SK-N-SH (cell line): Measurements from ENCODE around the gene DHPS. TPM values are rescaled to one million over a fixed set of nuclear protein-coding genes. Genes with fewer than 3 reads are reported as not detected.
A peak's percentile ranks its signal among the peaks of the same experiment; 100 is the strongest.

Experiments
- CTCF ChIA-PET: fragments of 300-600, 350-600 bp; formaldehyde crosslinking; extraction: SDS; loops from one replicate; lab custom pipeline; 2021; lab: Yijun Ruan, JAX
- POLR2A ChIA-PET: fragments of 350-600 bp; sonication (Branson Sonifier 250); formaldehyde crosslinking; extraction: SDS; loops from one replicate; lab custom pipeline; 2020; ENCODE audit warnings: antibody characterized with exemption, inconsistent platforms; lab: Yijun Ruan, JAX
- DNase-seq: peaks from one replicate; pipeline ENCODE4 v3.0.0; 2012
- H2AFZ ChIP-seq: fragments of 200-600 bp; sonication (generic); 2 replicates; pipeline ENCODE4 v1.8.1; 2016; ENCODE audit warnings: antibody characterized with exemption, mild to moderate bottlenecking, low read depth
- H3F3A ChIP-seq: fragments of 200-600 bp; sonication (generic); replicated peaks from 2 replicates; pipeline ENCODE3; 2016; ENCODE audit warnings: antibody characterized with exemption, mild to moderate bottlenecking; ENCODE audit not compliant: insufficient read depth
- H3K27ac ChIP-seq, 2 experiments: fragments of 200-500 bp in 1 of 2; fragments of 200-600 bp in 1 of 2; sonication (Bioruptor generic) in 1 of 2; sonication (generic), shearing (Covaris generic) in 1 of 2; 2 replicates each; pipeline versions ENCODE4 v1.5.1 to v1.6.1; 2014 to 2016; ENCODE audit warnings: low read depth in 2 of 2, inconsistent platforms in 1 of 2, low read length in 1 of 2, mild to moderate bottlenecking in 1 of 2, mixed read lengths in 1 of 2
- H3K27me3 ChIP-seq: fragments of 200-600 bp; sonication (generic), shearing (Covaris generic); 2 replicates; pipeline ENCODE4 v1.6.1; 2016; ENCODE audit warnings: mixed run types; ENCODE audit not compliant: insufficient read depth
- H3K36me3 ChIP-seq, 2 experiments: fragments of 200-500 bp in 1 of 2; fragments of 200-600 bp in 1 of 2; sonication (Bioruptor generic) in 1 of 2; sonication (generic) in 1 of 2; replicated peaks in 1 of 2; 2 replicates each; pipeline versions ENCODE3 to v1.5.1; 2014 to 2016; ENCODE audit warnings: low read length in 1 of 2, mild to moderate bottlenecking in 1 of 2; ENCODE audit not compliant: insufficient read depth in 2 of 2, control insufficient read depth in 1 of 2
- H3K4me1 ChIP-seq, 2 experiments: fragments of 200-500 bp in 1 of 2; fragments of 200-600 bp in 1 of 2; sonication (Bioruptor generic) in 1 of 2; sonication (generic), shearing (Covaris generic) in 1 of 2; 2 replicates each; pipeline versions ENCODE4 v1.5.1 to v1.6.1; 2014 to 2016; ENCODE audit warnings: low read depth in 1 of 2, low read length in 1 of 2, mixed run types in 1 of 2; ENCODE audit not compliant: insufficient read depth in 2 of 2, control insufficient read depth in 1 of 2
- H3K4me2 ChIP-seq: fragments of 200-600 bp; sonication (generic), shearing (Covaris generic); 2 replicates; pipeline ENCODE4 v1.6.1; 2017; ENCODE audit warnings: mixed run types
- H3K4me3 ChIP-seq, 2 experiments: fragments of 200-500 bp in 1 of 2; fragments of 200-600 bp in 1 of 2; sonication (Bioruptor generic) in 1 of 2; sonication (generic), shearing (Covaris generic) in 1 of 2; 2 replicates each; pipeline versions ENCODE4 v1.5.1 to v1.8.1; 2014 to 2016; ENCODE audit warnings: low read depth in 2 of 2, inconsistent platforms in 1 of 2, low read length in 1 of 2, mild to moderate bottlenecking in 1 of 2, mixed read lengths in 1 of 2, moderate library complexity in 1 of 2
- H3K79me2 ChIP-seq: fragments of 200-600 bp; sonication (generic); 2 replicates; pipeline ENCODE4 v1.8.1; 2017; ENCODE audit warnings: mild to moderate bottlenecking; ENCODE audit not compliant: insufficient read depth
- H3K9ac ChIP-seq: fragments of 200-600 bp; sonication (generic); 2 replicates; pipeline ENCODE4 v1.6.1; 2017; ENCODE audit warnings: mixed run types
- H3K9me2 ChIP-seq: fragments of 200-600 bp; sonication (generic); 2 replicates; pipeline ENCODE4 v1.6.1; 2017; ENCODE audit warnings: mixed run types
- H3K9me3 ChIP-seq: fragments of 200-600 bp; sonication (generic); 2 replicates; pipeline ENCODE4 v1.6.1; 2017; ENCODE audit warnings: mixed run types, mild to moderate bottlenecking, moderate library complexity
- H4K20me1 ChIP-seq: fragments of 200-600 bp; sonication (generic); 2 replicates; pipeline ENCODE4 v1.6.1; 2017; ENCODE audit warnings: mild to moderate bottlenecking, mixed run types; ENCODE audit not compliant: insufficient read depth
- ELF1 ChIP-seq: IDR thresholded peaks from 2 replicates; pipeline ENCODE4 v1.4.0; 2012
- FOXJ3 ChIP-seq: sonication (generic); formaldehyde crosslinking; IDR thresholded peaks from 2 replicates; pipeline ENCODE4 v1.5.1; 2020; ENCODE audit warnings: mild to moderate bottlenecking, missing genetic modification reagents
- IRF3 ChIP-seq: fragments of 150-350 bp; IDR thresholded peaks from 2 replicates; pipeline ENCODE4 v1.6.1; 2016; ENCODE audit warnings: mild to moderate bottlenecking, low read depth, low read length
- JUND ChIP-seq: IDR thresholded peaks from 2 replicates; pipeline ENCODE4 v1.4.0; 2012
- MXI1 ChIP-seq: IDR thresholded peaks from 2 replicates; pipeline ENCODE4 v1.6.1; 2012; ENCODE audit warnings: mild to moderate bottlenecking, low read depth, low read length, improper control_type of control experiment
- NFIC ChIP-seq: IDR thresholded peaks from 2 replicates; pipeline ENCODE4 v1.4.0; 2012; ENCODE audit warnings: borderline replicate concordance
- RAD21 ChIP-seq: IDR thresholded peaks from 2 replicates; pipeline ENCODE4 v1.6.1; 2012; ENCODE audit warnings: mild to moderate bottlenecking, low read length
- RCOR1 ChIP-seq: fragments of 150-350 bp; IDR thresholded peaks from 2 replicates; pipeline ENCODE4 v1.6.1; 2017; ENCODE audit warnings: antibody characterized with exemption, low read length
- RFX5 ChIP-seq: IDR thresholded peaks from 2 replicates; pipeline ENCODE4 v1.6.1; 2012; ENCODE audit warnings: mild to moderate bottlenecking, improper control_type of control experiment, low read length
- RXRA ChIP-seq: IDR thresholded peaks from 2 replicates; pipeline ENCODE4 v1.4.0; 2012; ENCODE audit warnings: low read depth, mild to moderate bottlenecking, borderline replicate concordance
- SMC3 ChIP-seq: IDR thresholded peaks from 2 replicates; pipeline ENCODE4 v1.6.1; 2012; ENCODE audit warnings: low read depth, low read length, improper control_type of control experiment
- TCF12 ChIP-seq: IDR thresholded peaks from 2 replicates; pipeline ENCODE4 v1.4.0; 2012
- TEAD4 ChIP-seq: IDR thresholded peaks from 2 replicates; pipeline ENCODE4 v1.4.0; 2012; ENCODE audit warnings: mild to moderate bottlenecking, borderline replicate concordance; ENCODE audit not compliant: insufficient read depth
- USF1 ChIP-seq: IDR thresholded peaks from 2 replicates; pipeline ENCODE4 v1.4.0; 2012; ENCODE audit warnings: low read depth, borderline replicate concordance
- USF2 ChIP-seq: fragments of 150-350 bp; IDR thresholded peaks from 2 replicates; pipeline ENCODE4 v1.6.1; 2017; ENCODE audit warnings: antibody characterized with exemption, low read length, low read depth, borderline replicate concordance
- ZBTB33 ChIP-seq: IDR thresholded peaks from 2 replicates; pipeline ENCODE4 v1.4.0; 2012; ENCODE audit warnings: low read depth, borderline replicate concordance
- WGBS: methylation state at CpG from one replicate; pipeline ENCODE4 v1.1.6; 2017; ENCODE audit warnings: low lambda C conversion rate; 5-methylcytosine and 5-hydroxymethylcytosine counted together
- polyA plus RNA-seq, 3 experiments: library from polyadenylated mRNA; depleted of rRNA; stranded (reverse); fragments of >200 nt; gene quantifications; 2 replicates each; pipeline ENCODE4 v1.2.3, GENCODE V29; 2012
- TF ChIP-seq, protein P1 (sequence below): IDR thresholded peaks from 2 replicates; pipeline ENCODE4 v1.4.0; 2012; ENCODE audit warnings: low read depth
- TF ChIP-seq, protein P2 (sequence below): IDR thresholded peaks from 2 replicates; pipeline ENCODE4 v1.6.1; 2012; ENCODE audit warnings: mild to moderate bottlenecking, low read depth, low read length, moderate library complexity

DHPS gene
- polyA plus RNA-seq, 1 of the 3 experiments (the other 2 are of a cell fraction): 179 TPM

DNA sequence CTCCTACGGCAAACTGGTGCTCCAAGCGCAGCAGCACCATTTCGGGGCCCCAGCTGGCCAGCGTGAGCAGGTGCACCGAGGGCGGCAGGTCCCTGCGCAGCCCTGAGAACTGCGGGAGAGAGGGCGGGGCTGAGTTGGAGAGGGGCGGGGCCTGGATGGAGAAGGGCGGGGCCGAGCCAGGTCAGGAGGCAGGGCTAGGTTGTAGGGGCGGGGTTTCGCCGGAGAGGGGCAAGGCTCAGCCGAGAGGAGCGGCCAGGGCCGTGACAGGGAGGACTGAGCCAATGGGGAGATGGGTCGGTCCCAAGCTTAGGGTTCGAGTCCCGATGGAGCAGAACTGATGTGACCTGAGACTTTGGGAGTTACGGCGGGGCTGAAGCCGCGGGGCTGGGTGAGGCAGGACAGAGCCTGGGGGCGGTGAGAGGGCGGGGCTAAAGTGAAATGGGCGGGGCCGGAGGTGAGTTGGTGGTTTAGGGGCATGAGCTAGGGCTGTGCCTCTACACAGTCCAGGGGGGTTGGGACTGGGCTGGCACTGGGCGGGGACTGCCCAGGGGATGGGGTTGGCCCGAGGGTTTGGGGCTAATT is 34.1 kb downstream of the DHPS start:
- peak; percentile 88 for DNase-seq
- POLR2A ChIA-PET: no interaction called here
- H3K4me3 ChIP-seq: peak overlapping the region in 1 of 2 experiments; percentile 35; a peak in 3 of 4 replicates

More for the DNA sequence above, 34.1 kb downstream of the DHPS start:
- Histone ChIP-seq H3K4me2 (no peak overlapping the region; the same call in 1 of the 2 replicates), H3K9me3 (no peaks in the 10 kb centered on the region), H3K27me3 (no peaks in the 10 kb centered on the region), H3K4me1 (peaks cover 0 to 8% of the 10 kb centered on the region in 2 experiments; a peak in 1 of 4 replicates), H2AFZ (no peak overlapping the region), H4K20me1 (no peaks in the 10 kb centered on the region), H3K36me3 (no peaks in the 10 kb centered on the region), H3F3A (no peaks in the 10 kb centered on the region), H3K9ac (no peak overlapping the region), H3K27ac (no peak overlapping the region), H3K79me2 (no peaks in the 10 kb centered on the region), H3K9me2 (no peaks in the 10 kb centered on the region)
- TF ChIP-seq FOXJ3 (no peak), NFIC (no peak), RAD21 (no peak), TCF12 (no peak), MXI1 (no peak), RXRA (no peak), IRF3 (no peak), RFX5 (no peak), JUND (no peak), USF2 (no peak), SMC3 (no peak), ZBTB33 (no peak), TEAD4 (no peak), USF1 (no peak), ELF1 (no peak), RCOR1 (no peak)
- TF ChIP-seq, protein P1, sequence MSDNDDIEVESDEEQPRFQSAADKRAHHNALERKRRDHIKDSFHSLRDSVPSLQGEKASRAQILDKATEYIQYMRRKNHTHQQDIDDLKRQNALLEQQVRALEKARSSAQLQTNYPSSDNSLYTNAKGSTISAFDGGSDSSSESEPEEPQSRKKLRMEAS: no peak
- TF ChIP-seq, protein P2, sequence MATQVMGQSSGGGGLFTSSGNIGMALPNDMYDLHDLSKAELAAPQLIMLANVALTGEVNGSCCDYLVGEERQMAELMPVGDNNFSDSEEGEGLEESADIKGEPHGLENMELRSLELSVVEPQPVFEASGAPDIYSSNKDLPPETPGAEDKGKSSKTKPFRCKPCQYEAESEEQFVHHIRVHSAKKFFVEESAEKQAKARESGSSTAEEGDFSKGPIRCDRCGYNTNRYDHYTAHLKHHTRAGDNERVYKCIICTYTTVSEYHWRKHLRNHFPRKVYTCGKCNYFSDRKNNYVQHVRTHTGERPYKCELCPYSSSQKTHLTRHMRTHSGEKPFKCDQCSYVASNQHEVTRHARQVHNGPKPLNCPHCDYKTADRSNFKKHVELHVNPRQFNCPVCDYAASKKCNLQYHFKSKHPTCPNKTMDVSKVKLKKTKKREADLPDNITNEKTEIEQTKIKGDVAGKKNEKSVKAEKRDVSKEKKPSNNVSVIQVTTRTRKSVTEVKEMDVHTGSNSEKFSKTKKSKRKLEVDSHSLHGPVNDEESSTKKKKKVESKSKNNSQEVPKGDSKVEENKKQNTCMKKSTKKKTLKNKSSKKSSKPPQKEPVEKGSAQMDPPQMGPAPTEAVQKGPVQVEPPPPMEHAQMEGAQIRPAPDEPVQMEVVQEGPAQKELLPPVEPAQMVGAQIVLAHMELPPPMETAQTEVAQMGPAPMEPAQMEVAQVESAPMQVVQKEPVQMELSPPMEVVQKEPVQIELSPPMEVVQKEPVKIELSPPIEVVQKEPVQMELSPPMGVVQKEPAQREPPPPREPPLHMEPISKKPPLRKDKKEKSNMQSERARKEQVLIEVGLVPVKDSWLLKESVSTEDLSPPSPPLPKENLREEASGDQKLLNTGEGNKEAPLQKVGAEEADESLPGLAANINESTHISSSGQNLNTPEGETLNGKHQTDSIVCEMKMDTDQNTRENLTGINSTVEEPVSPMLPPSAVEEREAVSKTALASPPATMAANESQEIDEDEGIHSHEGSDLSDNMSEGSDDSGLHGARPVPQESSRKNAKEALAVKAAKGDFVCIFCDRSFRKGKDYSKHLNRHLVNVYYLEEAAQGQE: no peak
- CTCF ChIA-PET: no interaction called here
- 36% methylated on average over 26 of the region's 31 CpGs for WGBS
